Endodermal cell (in vitro differentiated cells): ENCODE data around the gene TRAF3. TPM values are rescaled to one million over a fixed set of nuclear protein-coding genes. Genes with fewer than 3 reads are reported as not detected.

ENCODE experiments used
- DNase-seq: peaks from one replicate; pipeline ENCODE4 v3.0.0-alpha.2; 2017
- H3K27ac ChIP-seq: 2 replicates; pipeline ENCODE4 v1.5.1; 2013; ENCODE audit warnings: mild to moderate bottlenecking, low read depth, low read length, moderate library complexity
- H3K27me3 ChIP-seq: 2 replicates; pipeline ENCODE4 v1.6.1; 2013; ENCODE audit warnings: mild to moderate bottlenecking, low read length, moderate library complexity; ENCODE audit not compliant: insufficient read depth, control insufficient read depth, poor library complexity, severe bottlenecking
- H3K36me3 ChIP-seq: 2 replicates; pipeline ENCODE4 v1.7.0; 2013; ENCODE audit warnings: mild to moderate bottlenecking, low read length, moderate library complexity; ENCODE audit not compliant: control insufficient read depth, insufficient read depth
- H3K4me1 ChIP-seq: one replicate; pipeline ENCODE4 v1.7.0; 2013; ENCODE audit warnings: low read length; ENCODE audit not compliant: control insufficient read depth, insufficient read depth
- H3K4me3 ChIP-seq: 2 replicates; pipeline ENCODE4 v1.5.1; 2013; ENCODE audit warnings: mild to moderate bottlenecking, low read length, moderate library complexity
- H3K9ac ChIP-seq: 2 replicates; pipeline ENCODE4 v1.6.1; 2013; ENCODE audit warnings: mild to moderate bottlenecking, low read length, moderate library complexity; ENCODE audit not compliant: poor library complexity, severe bottlenecking; ENCODE audit errors: extremely low read depth
- H3K9me3 ChIP-seq: 2 replicates; pipeline ENCODE4 v1.6.1; 2013; ENCODE audit warnings: mild to moderate bottlenecking, low read length, moderate library complexity; ENCODE audit not compliant: control insufficient read depth
- H3K27ac Mint-ChIP-seq: 2 replicates; pipeline ENCODE4 v1.8.0; 2020; ENCODE audit warnings: mixed read lengths
- H3K27me3 Mint-ChIP-seq: 2 replicates; pipeline ENCODE4 v1.8.0; 2021; ENCODE audit warnings: mild to moderate bottlenecking, mixed read lengths; ENCODE audit not compliant: insufficient read depth
- H3K36me3 Mint-ChIP-seq: 2 replicates; pipeline ENCODE4 v1.8.0; 2020; ENCODE audit warnings: low read depth, mixed read lengths
- H3K4me1 Mint-ChIP-seq: 2 replicates; pipeline ENCODE4 v1.8.0; 2020; ENCODE audit warnings: mixed read lengths
- H3K4me3 Mint-ChIP-seq: 2 replicates; pipeline ENCODE4 v1.8.0; 2020; ENCODE audit warnings: mild to moderate bottlenecking, moderate library complexity, mixed read lengths
- H3K9me3 Mint-ChIP-seq: 2 replicates; pipeline ENCODE4 v1.8.0; 2020; ENCODE audit warnings: mild to moderate bottlenecking, mixed read lengths
- whole genome bisulfite sequencing, 2 experiments: methylation state at CpG; one replicate each; pipeline versions ENCODE4 v1.1.5 to v1.1.7; 2013; ENCODE audit warnings: missing lambda C conversion rate in 2 of 2, mixed read lengths in 1 of 2; ENCODE audit not compliant: insufficient coverage in 1 of 2, insufficient read length in 1 of 2; 5-methylcytosine and 5-hydroxymethylcytosine counted together
- total RNA-seq, 2 donors: library from RNA; stranded (reverse); fragmentation: NEBNext Ultra II Directional in 1 of 2; extraction: Animal tissue kit (Norgen Biotek cat#: 25700) in 1 of 2; gene quantifications; 2 replicates in 1 of 2; 3 replicates in 1 of 2; pipeline ENCODE4 v1.2.1, GENCODE V29; 2021
- TF ChIP-seq, protein P1 (sequence below): fragments of 200-600 bp; sonication (generic); conservative IDR thresholded peaks from 2 replicates; pipeline ENCODE4 v1.5.0; 2021; ENCODE audit warnings: antibody characterized with exemption, mild to moderate bottlenecking

TRAF3 gene
- total RNA-seq, 2 donors from 2014 or later, result 16.7 to 23.8 TPM

DNA sequence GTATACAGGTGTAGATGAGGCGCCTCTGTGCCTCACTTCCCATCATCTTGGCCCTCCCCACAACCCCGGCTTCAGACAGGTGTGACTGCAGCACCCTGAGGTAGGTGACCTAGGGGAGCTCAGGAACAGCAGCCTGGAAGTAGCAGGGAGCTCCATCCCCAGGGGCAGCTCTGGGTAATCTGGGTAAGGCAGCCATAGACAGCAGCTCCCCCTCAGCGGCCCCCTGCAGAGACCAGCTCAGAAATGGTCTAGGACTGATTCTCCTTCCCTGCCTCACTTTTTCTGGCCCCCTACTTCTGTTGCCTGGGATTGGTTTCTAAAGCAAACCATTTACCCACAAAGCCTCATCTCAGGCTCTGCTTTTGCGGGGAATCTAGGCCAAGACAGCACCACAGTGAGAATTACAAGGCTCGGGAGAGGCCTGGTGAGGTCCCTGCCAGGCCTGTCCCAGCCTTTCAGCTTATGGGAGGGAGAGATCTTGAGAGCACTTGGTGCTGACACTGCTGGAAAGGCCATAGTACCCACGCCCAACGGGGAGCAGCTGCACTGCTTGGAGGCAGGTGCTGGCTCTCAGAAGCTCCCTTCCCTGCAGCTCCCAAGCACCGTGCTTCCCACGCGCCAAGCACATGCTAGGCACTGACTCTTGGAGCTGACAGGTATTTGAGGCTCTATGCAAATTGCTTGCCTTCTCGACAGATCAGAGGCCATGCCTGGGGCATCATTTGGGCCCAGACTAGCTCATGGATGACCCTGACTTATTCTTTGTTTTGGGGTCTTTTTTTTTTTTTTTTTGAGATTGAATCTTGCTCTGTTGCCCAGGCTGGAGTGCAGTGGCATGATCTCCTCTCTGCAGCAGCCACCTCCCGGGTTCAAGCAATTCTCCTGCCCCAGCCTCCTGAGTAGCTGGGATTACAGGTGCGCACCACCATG lies 45.1 kb upstream of the TRAF3 start:
- Mint-ChIP-seq H3K27ac (peak overlapping the region; percentile 67), H3K36me3 (peaks cover 53% of the 10 kb centered on the region), H3K4me1 (peaks cover 11% of the 10 kb centered on the region), H3K27me3 (no peaks in the 10 kb centered on the region), H3K9me3 (no peaks in the 10 kb centered on the region), H3K4me3 (no peak overlapping the region)
- WGBS, 2 experiments, result 92 to 96% methylated on average over 7 to 13 of the region's 13 CpGs
- Histone ChIP-seq H3K36me3 (peaks cover 25% of the 10 kb centered on the region), H3K9ac (no peak overlapping the region), H3K27ac (no peak overlapping the region), H3K9me3 (no peaks in the 10 kb centered on the region), H3K4me1 (peaks cover 13% of the 10 kb centered on the region), H3K27me3 (no peaks in the 10 kb centered on the region), H3K4me3 (no peak overlapping the region)
- peak; percentile 51 for DNase-seq
- TF ChIP-seq, protein P1, sequence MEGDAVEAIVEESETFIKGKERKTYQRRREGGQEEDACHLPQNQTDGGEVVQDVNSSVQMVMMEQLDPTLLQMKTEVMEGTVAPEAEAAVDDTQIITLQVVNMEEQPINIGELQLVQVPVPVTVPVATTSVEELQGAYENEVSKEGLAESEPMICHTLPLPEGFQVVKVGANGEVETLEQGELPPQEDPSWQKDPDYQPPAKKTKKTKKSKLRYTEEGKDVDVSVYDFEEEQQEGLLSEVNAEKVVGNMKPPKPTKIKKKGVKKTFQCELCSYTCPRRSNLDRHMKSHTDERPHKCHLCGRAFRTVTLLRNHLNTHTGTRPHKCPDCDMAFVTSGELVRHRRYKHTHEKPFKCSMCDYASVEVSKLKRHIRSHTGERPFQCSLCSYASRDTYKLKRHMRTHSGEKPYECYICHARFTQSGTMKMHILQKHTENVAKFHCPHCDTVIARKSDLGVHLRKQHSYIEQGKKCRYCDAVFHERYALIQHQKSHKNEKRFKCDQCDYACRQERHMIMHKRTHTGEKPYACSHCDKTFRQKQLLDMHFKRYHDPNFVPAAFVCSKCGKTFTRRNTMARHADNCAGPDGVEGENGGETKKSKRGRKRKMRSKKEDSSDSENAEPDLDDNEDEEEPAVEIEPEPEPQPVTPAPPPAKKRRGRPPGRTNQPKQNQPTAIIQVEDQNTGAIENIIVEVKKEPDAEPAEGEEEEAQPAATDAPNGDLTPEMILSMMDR, result no peak

DNA sequence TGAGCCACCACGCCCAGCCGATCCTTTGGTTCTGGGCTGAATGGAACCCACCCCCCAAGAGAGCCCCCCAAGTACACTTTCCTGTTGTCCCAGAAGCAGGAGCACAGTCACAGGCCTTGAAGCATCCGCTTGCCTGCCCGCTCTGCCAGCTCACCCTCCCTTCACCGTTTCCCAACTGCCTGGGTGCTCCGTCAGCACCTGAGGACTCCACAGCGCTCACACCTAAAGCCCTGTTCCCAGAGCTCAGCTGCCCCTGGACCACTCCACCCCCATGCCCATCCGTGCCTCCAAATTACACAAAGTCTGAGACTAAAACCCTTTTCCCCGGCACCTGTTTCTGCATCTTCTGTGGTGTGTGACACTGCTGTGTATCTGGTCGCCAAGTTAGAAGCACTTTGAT lies 44.3 kb upstream of the TRAF3 start:
- H3K27me3 Mint-ChIP-seq, result no peaks in the 10 kb centered on the region
- H3K27ac Mint-ChIP-seq, result peak overlapping the region; percentile 3
- no peak overlapping the region for H3K4me3 Mint-ChIP-seq
- Histone ChIP-seq H3K36me3 (peaks cover 20% of the 10 kb centered on the region), H3K27ac (no peak overlapping the region), H3K9ac (no peak overlapping the region), H3K9me3 (no peaks in the 10 kb centered on the region), H3K4me3 (no peak overlapping the region), H3K27me3 (no peaks in the 10 kb centered on the region), H3K4me1 (peaks cover 8% of the 10 kb centered on the region)
- H3K9me3 Mint-ChIP-seq, result no peaks in the 10 kb centered on the region
- TF ChIP-seq, protein P1, result no peak
- H3K36me3 Mint-ChIP-seq, result peaks cover 46% of the 10 kb centered on the region
- peaks cover 3% of the 10 kb centered on the region for H3K4me1 Mint-ChIP-seq
- peak; percentile 33 for DNase-seq
- WGBS, 2 experiments, result 95 to 96% methylated on average over 5 to 10 of the region's 10 CpGs

DNA sequence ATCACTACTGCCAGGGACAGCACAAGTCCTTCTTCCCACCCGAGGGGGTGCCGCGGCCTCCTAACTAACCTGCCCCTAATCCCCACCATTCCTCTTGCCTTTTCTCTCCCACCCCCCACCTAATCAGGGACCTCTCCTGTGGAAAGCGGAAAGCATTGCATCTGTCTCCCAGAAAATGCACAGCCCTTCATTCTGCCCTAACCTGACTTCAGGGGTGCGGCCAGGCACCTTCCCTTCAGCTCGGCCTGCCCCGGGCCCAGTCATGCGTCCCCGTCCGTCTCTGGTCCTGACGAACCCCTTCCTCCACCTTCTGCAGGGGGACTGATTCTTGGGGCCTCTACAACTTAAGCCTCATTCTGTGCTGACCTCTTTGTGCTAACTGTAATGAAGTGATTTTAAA lies 43.9 kb upstream of the TRAF3 start:
- H3K9ac ChIP-seq, result no peak overlapping the region
- Mint-ChIP-seq H3K4me3 (no peak overlapping the region), H3K9me3 (no peaks in the 10 kb centered on the region), H3K36me3 (peaks cover 44% of the 10 kb centered on the region), H3K27me3 (no peaks in the 10 kb centered on the region), H3K27ac (peak overlapping the region; percentile 3), H3K4me1 (no peaks in the 10 kb centered on the region)
- DNase-seq, result no peak
- H3K27me3 ChIP-seq, result no peaks in the 10 kb centered on the region
- H3K9me3 ChIP-seq, result no peaks in the 10 kb centered on the region
- no peak overlapping the region for H3K27ac ChIP-seq
- H3K4me3 ChIP-seq, result no peak overlapping the region
- H3K36me3 ChIP-seq, result peaks cover 16% of the 10 kb centered on the region
- TF ChIP-seq, protein P1, result no peak
- 86 to 88% methylated on average over 6 to 11 of the region's 11 CpGs for WGBS, 2 experiments
- H3K4me1 ChIP-seq, result peaks cover 4% of the 10 kb centered on the region
